Gastrocnemius medialis (tissue), 4 donors: Measurements from ENCODE around the gene MLIP.
"Not testable (repeated sequence)": the region's sequence is repeated elsewhere in the genome, so short reads cannot be mapped to it uniquely, and the experiment has no call there.

Source experiments
- POLR2A ChIP-seq, 2 donors: fragments of 450-650 bp; IDR thresholded peaks; one replicate each; pipeline ENCODE4 v1.6.1; 2017; ENCODE audit warnings: antibody characterized with exemption in 2 of 2, mild to moderate bottlenecking in 2 of 2, moderate library complexity in 2 of 2
- TF ChIP-seq, protein P1 (sequence below), 5 experiments: fragments of 450-650 bp in 3 of 5; fragments of 200-600 bp in 2 of 5; sonication (generic) in 2 of 5; IDR thresholded peaks in 4 of 5; conservative IDR thresholded peaks in 1 of 5; 1 replicate in 4 of 5; 2 replicates in 1 of 5; pipeline ENCODE4 v1.5.1; 2016 to 2019; ENCODE audit warnings: antibody characterized with exemption in 5 of 5, mild to moderate bottlenecking in 3 of 5, moderate library complexity in 3 of 5

DNA sequence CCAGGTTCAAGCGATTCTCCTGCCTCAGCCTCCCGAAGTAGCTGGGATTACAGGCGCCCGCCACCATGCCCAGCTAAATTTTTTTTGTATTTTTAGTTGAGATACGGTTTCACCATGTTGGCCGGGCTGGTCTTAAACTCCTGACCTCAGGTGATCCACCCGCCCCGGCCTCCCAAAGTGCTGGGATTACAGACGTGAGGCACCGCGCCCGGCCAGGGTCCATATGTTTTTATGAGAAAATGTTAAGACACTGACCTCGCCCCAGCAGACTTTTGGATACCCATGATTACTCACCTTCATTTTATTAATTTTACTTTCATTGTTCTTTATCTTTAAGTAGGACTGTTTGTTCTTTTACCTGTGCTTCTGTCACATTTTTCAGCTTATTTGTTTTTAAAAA lies 29.7 kb upstream of the MLIP start:
- TF ChIP-seq, protein P1, sequence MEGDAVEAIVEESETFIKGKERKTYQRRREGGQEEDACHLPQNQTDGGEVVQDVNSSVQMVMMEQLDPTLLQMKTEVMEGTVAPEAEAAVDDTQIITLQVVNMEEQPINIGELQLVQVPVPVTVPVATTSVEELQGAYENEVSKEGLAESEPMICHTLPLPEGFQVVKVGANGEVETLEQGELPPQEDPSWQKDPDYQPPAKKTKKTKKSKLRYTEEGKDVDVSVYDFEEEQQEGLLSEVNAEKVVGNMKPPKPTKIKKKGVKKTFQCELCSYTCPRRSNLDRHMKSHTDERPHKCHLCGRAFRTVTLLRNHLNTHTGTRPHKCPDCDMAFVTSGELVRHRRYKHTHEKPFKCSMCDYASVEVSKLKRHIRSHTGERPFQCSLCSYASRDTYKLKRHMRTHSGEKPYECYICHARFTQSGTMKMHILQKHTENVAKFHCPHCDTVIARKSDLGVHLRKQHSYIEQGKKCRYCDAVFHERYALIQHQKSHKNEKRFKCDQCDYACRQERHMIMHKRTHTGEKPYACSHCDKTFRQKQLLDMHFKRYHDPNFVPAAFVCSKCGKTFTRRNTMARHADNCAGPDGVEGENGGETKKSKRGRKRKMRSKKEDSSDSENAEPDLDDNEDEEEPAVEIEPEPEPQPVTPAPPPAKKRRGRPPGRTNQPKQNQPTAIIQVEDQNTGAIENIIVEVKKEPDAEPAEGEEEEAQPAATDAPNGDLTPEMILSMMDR (IDR thresholded peaks at IDR 0.05 in 4 of 5, conservative IDR thresholded peaks at IDR 0.05 in 1 of 5), result not testable (repeated sequence)
- not testable (repeated sequence) for TF ChIP-seq POLR2A (IDR thresholded peaks at IDR 0.05)
